AG09319 (cell line): ENCODE measurements around the gene MFAP3L.

Experiments used
- DNase-seq: peaks from one replicate; pipeline ENCODE4 v3.0.0-alpha.2; 2010; ENCODE audit warnings: low read depth; ENCODE audit errors: extremely low read depth
- TF ChIP-seq, protein P1 (sequence below): IDR thresholded peaks from 2 replicates; pipeline ENCODE4 v1.5.1; 2011; ENCODE audit warnings: low read depth, mild to moderate bottlenecking, inconsistent platforms, low read length, moderate library complexity

MFAP3L gene

DNA sequence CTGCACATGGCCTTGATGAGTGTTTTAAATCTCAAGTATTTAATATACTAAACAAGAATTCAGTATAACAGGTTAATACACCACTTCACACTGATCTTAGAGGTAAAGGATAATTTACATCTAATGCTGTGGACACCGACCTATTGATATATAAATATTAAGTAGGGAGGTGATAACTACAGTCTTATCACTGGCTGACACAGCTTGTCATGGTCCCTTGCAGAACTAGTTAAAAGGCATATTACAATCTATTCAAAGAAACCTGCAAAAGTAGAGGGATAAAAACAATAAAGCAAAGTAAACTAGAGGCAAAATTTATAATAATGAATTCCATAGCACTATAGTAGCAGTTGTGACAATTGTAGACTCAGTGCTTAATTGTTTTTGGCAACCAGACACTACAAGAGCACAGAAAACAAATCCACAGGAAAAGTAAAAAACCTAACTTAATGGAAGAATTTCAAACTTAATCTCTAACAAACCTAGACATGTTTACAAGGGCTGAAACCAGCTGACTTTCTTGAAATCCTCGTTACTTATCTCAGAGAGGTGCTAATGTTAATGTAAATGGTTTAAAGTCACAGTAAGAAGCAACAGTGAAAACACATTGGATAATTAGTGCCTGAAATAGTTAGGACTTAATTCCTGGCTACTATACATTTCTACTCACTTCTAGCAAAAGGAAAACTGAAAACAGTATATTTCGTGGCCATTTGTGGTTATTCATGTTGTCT lies 25.0 kb downstream of the MFAP3L start:
- TF ChIP-seq, protein P1, sequence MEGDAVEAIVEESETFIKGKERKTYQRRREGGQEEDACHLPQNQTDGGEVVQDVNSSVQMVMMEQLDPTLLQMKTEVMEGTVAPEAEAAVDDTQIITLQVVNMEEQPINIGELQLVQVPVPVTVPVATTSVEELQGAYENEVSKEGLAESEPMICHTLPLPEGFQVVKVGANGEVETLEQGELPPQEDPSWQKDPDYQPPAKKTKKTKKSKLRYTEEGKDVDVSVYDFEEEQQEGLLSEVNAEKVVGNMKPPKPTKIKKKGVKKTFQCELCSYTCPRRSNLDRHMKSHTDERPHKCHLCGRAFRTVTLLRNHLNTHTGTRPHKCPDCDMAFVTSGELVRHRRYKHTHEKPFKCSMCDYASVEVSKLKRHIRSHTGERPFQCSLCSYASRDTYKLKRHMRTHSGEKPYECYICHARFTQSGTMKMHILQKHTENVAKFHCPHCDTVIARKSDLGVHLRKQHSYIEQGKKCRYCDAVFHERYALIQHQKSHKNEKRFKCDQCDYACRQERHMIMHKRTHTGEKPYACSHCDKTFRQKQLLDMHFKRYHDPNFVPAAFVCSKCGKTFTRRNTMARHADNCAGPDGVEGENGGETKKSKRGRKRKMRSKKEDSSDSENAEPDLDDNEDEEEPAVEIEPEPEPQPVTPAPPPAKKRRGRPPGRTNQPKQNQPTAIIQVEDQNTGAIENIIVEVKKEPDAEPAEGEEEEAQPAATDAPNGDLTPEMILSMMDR: no peak
- DNase-seq: no peak

- no peak for DNase-seq
- TF ChIP-seq, protein P1: no peak
Measured at GRCh38 chr4:169999923-170000322, 26.3 kb downstream of the MFAP3L start.

- TF ChIP-seq, protein P1: no peak
- no peak for DNase-seq
Measured at GRCh38 chr4:169998981-169999380, 27.2 kb downstream of the MFAP3L start.

- TF ChIP-seq, protein P1: no peak
- no peak for DNase-seq
Measured at GRCh38 chr4:169996379-169997240, 29.6 kb downstream of the MFAP3L start.

GRCh38 chr4:169993531-169993930 lies 32.7 kb downstream of the MFAP3L start:
- no peak for DNase-seq
- TF ChIP-seq, protein P1: no peak

DNA sequence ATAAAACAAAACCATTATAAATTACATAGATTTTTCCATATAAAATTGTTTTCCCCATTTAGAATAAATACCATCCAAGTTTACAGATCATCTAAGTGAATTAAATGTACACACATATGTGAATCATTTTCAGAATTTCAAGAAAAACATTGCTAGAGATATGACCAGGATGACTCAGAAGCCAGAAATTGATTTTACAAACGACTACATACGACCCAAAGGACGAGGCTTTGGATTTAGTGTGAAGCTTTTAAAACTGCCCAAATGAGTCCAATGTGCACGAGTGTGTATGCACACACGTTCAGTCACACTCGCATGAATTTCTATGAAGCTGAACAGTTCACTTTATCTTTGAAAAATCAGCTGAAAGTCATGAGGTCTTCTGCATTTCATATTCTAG lies 37.9 kb downstream of the MFAP3L start:
- no peak for DNase-seq
- TF ChIP-seq, protein P1: no peak
